Measurements from ENCODE around the gene CXorf49.
"Not testable (repeated sequence)": the region's sequence is repeated elsewhere in the genome, so short reads cannot be mapped to it uniquely, and the experiment has no call there.

Gene CXorf49

DNA sequence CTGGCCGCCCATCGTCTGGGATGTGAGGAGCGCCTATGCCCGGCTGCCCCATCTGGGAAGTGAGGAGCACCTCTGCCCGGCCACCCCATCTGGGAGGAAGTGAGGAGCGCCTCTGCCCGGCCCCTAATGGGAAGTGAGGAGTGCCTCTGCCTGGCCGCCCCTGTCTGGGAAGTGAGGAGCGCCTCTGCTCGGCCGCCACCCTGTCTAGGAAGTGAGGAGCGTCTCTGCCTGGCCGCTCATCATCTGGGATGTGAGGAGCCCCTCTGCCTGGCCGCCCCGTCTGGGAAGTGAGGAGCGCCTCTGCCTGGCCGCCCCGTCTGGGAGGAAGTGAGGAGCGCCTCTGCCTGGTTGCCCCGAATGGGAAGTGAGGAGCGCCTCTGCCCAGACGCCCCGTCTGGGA lies 42.4 kb downstream of the CXorf49 start:
- H3K4me3 ChIP-seq (ENCODE audit: low read depth in 1 of 5, low read length in 5 of 5); H3K27ac ChIP-seq (ENCODE audit: low read depth, low read length); H3K9ac ChIP-seq (ENCODE audit: low read length in 5 of 5); H3K36me3 ChIP-seq (ENCODE audit: control insufficient read depth in 5 of 5, insufficient read depth in 5 of 5, low read length in 5 of 5); H3K4me1 ChIP-seq (ENCODE audit: control insufficient read depth in 5 of 5, insufficient read depth in 5 of 5, low read length in 5 of 5); H3K9me3 ChIP-seq (ENCODE audit: control insufficient read depth in 5 of 5, low read length in 5 of 5): not testable (repeated sequence)
- H3K27me3 ChIP-seq (ENCODE audit: control insufficient read depth in 5 of 5, insufficient read depth in 4 of 5, low read length in 5 of 5), result peaks cover 3 to 11% (median 6%) of the 10 kb centered on the region in 5 donors

DNA sequence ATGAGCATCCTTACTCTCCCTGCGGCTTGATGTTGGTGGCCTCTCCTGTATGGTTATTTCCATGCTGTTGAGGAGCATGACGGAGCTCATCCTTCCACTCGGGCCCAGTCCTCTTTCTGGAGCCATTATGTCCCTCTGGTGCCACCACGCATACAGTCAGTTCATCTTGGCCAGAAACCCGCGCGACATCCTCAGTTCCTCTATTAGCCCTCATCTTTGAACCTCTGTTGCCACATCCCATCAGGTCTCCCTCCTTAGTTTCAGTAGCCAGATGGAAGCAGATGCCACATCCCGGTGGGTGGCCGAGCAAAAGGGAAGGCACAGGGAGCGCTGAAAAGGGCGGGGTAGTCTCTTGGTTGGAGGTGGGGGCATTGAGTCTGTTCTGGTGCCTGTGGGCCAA lies 46.1 kb downstream of the CXorf49 start:
- Histone ChIP-seq H3K27me3 (ENCODE audit: control insufficient read depth in 5 of 5, insufficient read depth in 4 of 5, low read length in 5 of 5) (peaks cover 2 to 11% (median 4%) of the 10 kb centered on the region in 5 donors), H3K9me3 (ENCODE audit: control insufficient read depth in 5 of 5, low read length in 5 of 5) (peaks cover 0 to 5% (median 0%) of the 10 kb centered on the region in 5 donors), H3K4me3 (ENCODE audit: low read depth in 1 of 5, low read length in 5 of 5) (no peak overlapping the region), H3K36me3 (ENCODE audit: control insufficient read depth in 5 of 5, insufficient read depth in 5 of 5, low read length in 5 of 5) (no peaks in the 10 kb centered on the region), H3K9ac (ENCODE audit: low read length in 5 of 5) (no peak overlapping the region), H3K27ac (ENCODE audit: low read depth, low read length) (no peak overlapping the region), H3K4me1 (ENCODE audit: control insufficient read depth in 5 of 5, insufficient read depth in 5 of 5, low read length in 5 of 5) (no peaks in the 10 kb centered on the region)

DNA sequence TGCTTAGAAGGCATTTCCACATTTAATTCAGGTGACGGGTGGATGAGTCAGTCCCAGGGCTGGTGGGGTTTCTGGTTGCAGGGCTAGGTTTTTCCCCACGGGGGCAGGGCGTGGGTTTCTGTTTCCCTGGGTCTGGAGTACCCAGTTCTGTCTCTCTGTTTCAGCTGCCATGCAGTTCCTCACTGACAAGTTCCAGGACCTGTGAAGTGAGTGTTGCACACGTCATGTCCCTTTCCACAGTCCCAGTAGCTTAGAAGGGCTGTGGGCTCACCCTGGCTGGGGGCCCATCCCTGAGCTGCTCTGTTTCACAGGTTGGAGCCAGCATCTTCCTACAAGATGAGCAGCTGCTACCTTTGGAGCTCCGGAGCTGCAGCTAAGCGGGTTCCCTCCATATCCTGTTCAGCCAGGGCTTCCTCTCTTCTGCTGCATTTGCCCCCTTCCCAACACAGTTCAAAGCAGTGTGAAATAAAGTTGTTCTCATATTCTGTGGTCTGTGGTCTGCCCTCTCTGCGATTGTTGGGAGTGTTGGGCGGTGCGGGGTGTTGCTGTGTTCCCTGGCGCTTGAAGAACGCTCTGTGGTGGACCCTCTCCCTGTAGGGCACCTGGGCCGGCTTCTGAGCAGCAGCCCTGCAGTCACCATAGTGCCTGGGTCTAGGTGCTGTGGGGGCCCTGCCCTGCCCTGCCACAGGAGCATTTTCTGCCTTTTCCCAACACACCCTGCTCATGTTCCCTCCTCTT lies 46.9 kb downstream of the CXorf49 start:
- Histone ChIP-seq H3K36me3 (ENCODE audit: control insufficient read depth in 5 of 5, insufficient read depth in 5 of 5, low read length in 5 of 5) (no peaks in the 10 kb centered on the region), H3K4me3 (ENCODE audit: low read depth in 1 of 5, low read length in 5 of 5) (no peak overlapping the region)

DNA sequence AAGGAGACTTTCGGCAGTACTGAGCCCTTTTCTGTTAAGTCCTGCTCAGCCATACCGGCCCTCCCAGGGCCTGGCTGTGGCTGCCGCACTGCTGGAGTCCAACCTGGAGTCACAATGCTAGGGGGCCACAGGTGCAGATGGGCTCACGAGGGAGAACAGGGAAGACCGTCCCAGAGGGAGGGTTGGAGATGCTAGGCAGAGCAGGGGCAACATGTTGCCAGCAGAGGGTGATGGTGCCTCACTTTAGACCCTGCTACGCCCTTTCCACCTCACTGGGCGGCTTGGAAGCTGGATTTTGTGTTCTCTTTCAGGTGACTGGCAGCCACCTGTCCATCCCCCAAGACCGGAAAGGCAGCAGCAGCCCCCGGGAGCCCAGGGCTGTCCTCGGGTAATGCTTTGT lies 48.1 kb downstream of the CXorf49 start:
- H3K36me3 ChIP-seq (ENCODE audit: control insufficient read depth in 5 of 5, insufficient read depth in 5 of 5, low read length in 5 of 5); H3K9ac ChIP-seq (ENCODE audit: low read length in 5 of 5); H3K27ac ChIP-seq (ENCODE audit: low read depth, low read length); H3K4me3 ChIP-seq (ENCODE audit: low read depth in 1 of 5, low read length in 5 of 5); H3K4me1 ChIP-seq (ENCODE audit: control insufficient read depth in 5 of 5, insufficient read depth in 5 of 5, low read length in 5 of 5); H3K9me3 ChIP-seq (ENCODE audit: control insufficient read depth in 5 of 5, low read length in 5 of 5): not testable (repeated sequence)
- peaks cover 2 to 11% (median 4%) of the 10 kb centered on the region in 5 donors for H3K27me3 ChIP-seq (ENCODE audit: control insufficient read depth in 5 of 5, insufficient read depth in 4 of 5, low read length in 5 of 5)

More for the DNA sequence above, 46.9 kb downstream of the CXorf49 start:
- Histone ChIP-seq H3K4me1 (ENCODE audit: control insufficient read depth in 5 of 5, insufficient read depth in 5 of 5, low read length in 5 of 5) (no peaks in the 10 kb centered on the region), H3K27ac (ENCODE audit: low read depth, low read length) (no peak overlapping the region), H3K9ac (ENCODE audit: low read length in 5 of 5) (no peak overlapping the region), H3K27me3 (ENCODE audit: control insufficient read depth in 5 of 5, insufficient read depth in 4 of 5, low read length in 5 of 5) (peaks cover 2 to 11% (median 4%) of the 10 kb centered on the region in 5 donors), H3K9me3 (ENCODE audit: control insufficient read depth in 5 of 5, low read length in 5 of 5) (peaks cover 0 to 5% (median 0%) of the 10 kb centered on the region in 5 donors)

DNA sequence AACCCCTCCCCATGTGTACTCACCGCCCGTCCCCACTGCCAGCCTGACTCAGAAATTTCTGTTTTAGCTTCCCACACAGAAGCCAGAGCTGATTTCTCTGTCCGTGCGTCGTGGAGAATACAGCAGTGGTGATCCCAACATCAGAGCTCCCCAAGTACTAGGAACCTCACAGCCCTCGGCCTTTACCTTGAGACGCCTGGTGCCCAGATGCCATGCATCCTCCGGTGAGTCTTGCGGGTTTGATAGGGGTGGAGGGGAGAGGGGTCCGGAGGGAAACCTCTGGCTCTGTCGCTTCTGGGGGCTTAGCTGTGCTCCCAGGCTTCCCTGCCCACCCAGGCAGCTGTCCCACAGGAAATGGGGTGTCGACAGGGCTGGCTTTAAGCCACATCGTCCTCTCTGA lies 48.6 kb downstream of the CXorf49 start:
- H3K4me1 ChIP-seq (ENCODE audit: control insufficient read depth in 5 of 5, insufficient read depth in 5 of 5, low read length in 5 of 5), result no peaks in the 10 kb centered on the region
- no peak overlapping the region for H3K9ac ChIP-seq (ENCODE audit: low read length in 5 of 5)
- H3K4me3 ChIP-seq (ENCODE audit: low read depth in 1 of 5, low read length in 5 of 5), result no peak overlapping the region
- H3K27me3 ChIP-seq (ENCODE audit: control insufficient read depth in 5 of 5, insufficient read depth in 4 of 5, low read length in 5 of 5), result peaks cover 2 to 14% (median 4%) of the 10 kb centered on the region in 5 donors
- H3K9me3 ChIP-seq (ENCODE audit: control insufficient read depth in 5 of 5, low read length in 5 of 5), result peaks cover 0 to 5% (median 0%) of the 10 kb centered on the region in 5 donors
- no peak overlapping the region for H3K27ac ChIP-seq (ENCODE audit: low read depth, low read length)
- H3K36me3 ChIP-seq (ENCODE audit: control insufficient read depth in 5 of 5, insufficient read depth in 5 of 5, low read length in 5 of 5), result no peaks in the 10 kb centered on the region

DNA sequence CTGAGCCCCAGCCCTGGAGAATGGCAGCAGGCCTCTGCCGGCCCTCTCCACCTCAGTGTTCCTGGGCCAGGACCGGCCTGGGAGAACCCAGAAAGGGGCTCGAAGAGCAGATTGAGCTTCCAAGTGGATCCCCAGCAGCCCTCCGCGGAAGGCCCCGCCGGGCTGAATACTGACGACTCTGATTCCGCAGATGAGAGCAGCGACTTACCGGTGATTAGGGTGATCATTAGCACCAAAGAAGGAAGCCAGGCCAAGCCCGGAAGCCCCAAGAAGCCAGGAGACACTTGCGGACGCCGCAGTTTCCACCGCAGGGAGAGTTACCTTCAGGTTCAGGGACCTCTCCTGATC lies 49.9 kb downstream of the CXorf49 start:
- no peak overlapping the region for H3K4me3 ChIP-seq (ENCODE audit: low read depth in 1 of 5, low read length in 5 of 5)
- H3K4me1 ChIP-seq (ENCODE audit: control insufficient read depth in 5 of 5, insufficient read depth in 5 of 5, low read length in 5 of 5), result no peaks in the 10 kb centered on the region
- H3K27ac ChIP-seq (ENCODE audit: low read depth, low read length), result no peak overlapping the region
- peaks cover 0 to 5% (median 0%) of the 10 kb centered on the region in 5 donors for H3K9me3 ChIP-seq (ENCODE audit: control insufficient read depth in 5 of 5, low read length in 5 of 5)
- H3K36me3 ChIP-seq (ENCODE audit: control insufficient read depth in 5 of 5, insufficient read depth in 5 of 5, low read length in 5 of 5), result no peaks in the 10 kb centered on the region
- H3K9ac ChIP-seq (ENCODE audit: low read length in 5 of 5), result no peak overlapping the region
- H3K27me3 ChIP-seq (ENCODE audit: control insufficient read depth in 5 of 5, insufficient read depth in 4 of 5, low read length in 5 of 5), result peaks cover 3 to 20% (median 5%) of the 10 kb centered on the region in 5 donors

DNA sequence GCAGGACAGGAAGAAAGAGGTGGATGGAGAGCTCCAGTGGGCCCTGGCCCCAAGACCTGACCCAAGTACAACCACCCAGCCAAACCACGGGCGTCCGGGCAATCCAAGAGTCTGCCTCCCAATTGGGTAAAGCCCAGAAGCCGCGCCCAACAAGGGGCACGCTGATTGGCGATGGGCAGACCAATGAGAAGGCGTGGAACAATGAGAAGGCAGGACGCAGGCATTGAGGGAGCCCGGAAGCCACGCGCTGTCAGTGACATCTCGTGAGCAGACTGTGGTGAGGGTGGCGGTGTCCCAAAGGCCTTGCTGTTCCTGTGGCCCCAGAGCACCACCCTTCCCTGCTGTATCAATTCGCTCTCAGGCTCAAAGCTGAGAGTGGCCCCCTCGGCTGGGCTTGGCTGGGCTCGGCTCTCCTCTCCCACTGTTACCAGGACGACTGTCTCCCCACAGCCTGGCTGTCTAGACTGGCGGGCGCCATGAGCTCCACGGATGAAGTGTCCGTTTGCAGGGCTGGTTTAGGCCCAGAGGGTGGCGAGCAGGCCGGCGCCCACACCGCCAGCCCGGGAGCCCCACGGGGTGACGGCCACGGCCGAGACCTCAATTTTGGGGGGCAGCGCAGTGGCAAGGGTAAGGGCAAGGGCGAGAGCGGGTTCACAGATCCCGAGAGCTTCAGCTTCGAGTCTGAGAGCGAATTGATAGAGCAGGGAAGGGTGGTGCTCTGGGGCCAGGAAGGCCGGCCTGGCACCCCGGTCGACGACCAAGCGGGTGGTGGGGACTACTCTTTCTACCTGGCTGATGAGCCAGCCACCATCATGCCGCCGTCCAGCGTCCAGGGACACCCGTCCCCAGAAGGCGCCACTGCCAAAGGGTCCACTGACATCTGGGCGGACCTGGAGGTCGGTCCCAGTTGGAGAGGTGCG lies 50.5 kb downstream of the CXorf49 start, which contains the start of gene LOC101059915:
TSS of gene LOC101059915 (plus strand) at position 219 of the 920 bp plus-strand sequence.
- Histone ChIP-seq H3K27me3 (ENCODE audit: control insufficient read depth in 5 of 5, insufficient read depth in 4 of 5, low read length in 5 of 5) (peaks cover 3 to 21% (median 5%) of the 10 kb centered on the region in 5 donors), H3K9ac (ENCODE audit: low read length in 5 of 5) (no peak within 1 kb of the TSS), H3K27ac (ENCODE audit: low read depth, low read length) (no peak within 1 kb of the TSS), H3K4me1 (ENCODE audit: control insufficient read depth in 5 of 5, insufficient read depth in 5 of 5, low read length in 5 of 5) (no peaks in the 10 kb centered on the region), H3K36me3 (ENCODE audit: control insufficient read depth in 5 of 5, insufficient read depth in 5 of 5, low read length in 5 of 5) (no peaks in the 10 kb centered on the region), H3K4me3 (ENCODE audit: low read depth in 1 of 5, low read length in 5 of 5) (no peak within 1 kb of the TSS), H3K9me3 (ENCODE audit: control insufficient read depth in 5 of 5, low read length in 5 of 5) (peaks cover 0 to 5% (median 0%) of the 10 kb centered on the region in 5 donors)

DNA sequence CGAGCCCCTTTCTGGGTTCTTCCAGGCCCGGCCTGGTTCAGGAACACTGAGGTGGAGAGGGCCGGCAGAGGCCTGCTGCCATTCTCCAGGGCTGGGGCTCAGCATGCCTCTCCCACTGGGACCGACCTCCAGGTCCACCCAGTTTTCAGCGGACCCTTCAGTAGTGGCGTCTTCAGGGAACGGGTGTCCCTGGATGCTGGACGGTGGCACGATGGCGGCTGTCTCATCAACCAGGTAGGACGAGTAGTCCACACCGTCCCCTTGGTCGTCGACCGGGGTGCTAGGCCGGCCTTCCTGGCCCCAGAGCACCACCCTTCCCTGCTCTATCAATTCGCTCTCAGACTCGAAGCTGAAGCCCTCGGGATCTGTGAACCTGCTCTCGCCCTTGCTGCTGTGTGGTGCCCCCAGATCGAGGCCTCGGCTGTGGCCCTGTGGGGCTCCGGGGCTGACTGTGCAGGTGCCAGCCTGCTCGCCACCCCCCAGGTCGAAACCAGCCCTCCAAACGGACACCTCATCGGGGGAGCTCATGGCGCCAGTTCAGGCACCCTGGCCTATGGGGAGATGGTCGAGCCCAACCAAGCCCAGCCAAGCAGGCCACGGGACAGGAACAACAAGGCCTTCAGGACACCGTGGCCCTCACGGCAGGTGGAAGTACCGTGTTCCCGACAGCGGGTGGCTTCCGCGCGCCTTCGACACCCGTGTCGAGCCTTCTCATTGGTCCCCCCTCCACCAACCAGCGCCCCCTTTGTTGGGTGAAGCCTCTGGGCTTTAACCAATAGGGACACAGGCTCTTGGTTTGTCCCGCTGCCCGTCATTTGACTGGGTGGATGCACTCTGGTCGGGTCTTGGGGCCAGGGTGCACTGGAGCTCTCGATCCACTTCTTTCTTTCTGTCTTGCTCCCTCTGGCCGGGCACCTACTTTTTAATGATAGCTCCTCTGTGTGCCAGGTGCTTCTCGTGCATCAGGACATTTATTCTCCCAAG lies 51.6 kb downstream of the CXorf49 start:
- H3K9ac ChIP-seq (ENCODE audit: low read length in 5 of 5), result no peak overlapping the region
- H3K4me1 ChIP-seq (ENCODE audit: control insufficient read depth in 5 of 5, insufficient read depth in 5 of 5, low read length in 5 of 5), result no peaks in the 10 kb centered on the region
- no peaks in the 10 kb centered on the region for H3K36me3 ChIP-seq (ENCODE audit: control insufficient read depth in 5 of 5, insufficient read depth in 5 of 5, low read length in 5 of 5)

DNA sequence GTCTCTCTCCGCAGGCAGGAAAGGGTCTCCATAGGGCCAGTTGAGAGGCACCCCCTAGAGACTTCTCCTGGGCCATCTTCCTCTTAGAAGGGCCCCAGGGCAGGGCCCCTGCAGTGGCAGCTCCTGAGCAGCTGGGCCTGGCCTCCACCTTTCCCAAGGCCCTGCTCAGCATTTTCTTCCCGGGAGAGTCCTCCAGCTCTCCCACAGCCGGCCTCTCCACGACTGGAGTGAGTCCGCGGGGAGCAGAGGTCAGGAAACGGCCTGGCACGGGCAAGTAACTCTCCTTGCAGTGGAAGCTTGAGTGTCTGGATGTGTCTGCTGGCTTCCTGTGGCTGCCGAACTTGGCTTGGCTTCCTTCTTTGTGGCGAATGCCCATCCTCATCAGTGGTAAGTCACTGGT lies 52.3 kb downstream of the CXorf49 start:
- Histone ChIP-seq H3K9ac (ENCODE audit: low read length in 5 of 5) (no peak overlapping the region), H3K9me3 (ENCODE audit: control insufficient read depth in 5 of 5, low read length in 5 of 5) (peaks cover 0 to 5% (median 0%) of the 10 kb centered on the region in 5 donors), H3K36me3 (ENCODE audit: control insufficient read depth in 5 of 5, insufficient read depth in 5 of 5, low read length in 5 of 5) (no peaks in the 10 kb centered on the region), H3K27me3 (ENCODE audit: control insufficient read depth in 5 of 5, insufficient read depth in 4 of 5, low read length in 5 of 5) (peaks cover 5 to 32% (median 9%) of the 10 kb centered on the region in 5 donors), H3K4me1 (ENCODE audit: control insufficient read depth in 5 of 5, insufficient read depth in 5 of 5, low read length in 5 of 5) (no peaks in the 10 kb centered on the region), H3K4me3 (ENCODE audit: low read depth in 1 of 5, low read length in 5 of 5) (no peak overlapping the region), H3K27ac (ENCODE audit: low read depth, low read length) (no peak overlapping the region)

More for the DNA sequence above, 51.6 kb downstream of the CXorf49 start:
- Histone ChIP-seq H3K27me3 (ENCODE audit: control insufficient read depth in 5 of 5, insufficient read depth in 4 of 5, low read length in 5 of 5) (peaks cover 3 to 28% (median 11%) of the 10 kb centered on the region in 5 donors), H3K27ac (ENCODE audit: low read depth, low read length) (no peak overlapping the region), H3K4me3 (ENCODE audit: low read depth in 1 of 5, low read length in 5 of 5) (no peak overlapping the region), H3K9me3 (ENCODE audit: control insufficient read depth in 5 of 5, low read length in 5 of 5) (peaks cover 0 to 5% (median 0%) of the 10 kb centered on the region in 5 donors)
